ENCODE data around the gene PKM. TPM values are rescaled to one million over a fixed set of nuclear protein-coding genes. Genes with fewer than 3 reads are reported as not detected.

Gene PKM
- total and polyA plus RNA-seq, 9 of the 15 experiments (the other 6 are each of a cell fraction or from before 2014, with no cell fraction given), result 140 to 825 (median 383) TPM

DNA sequence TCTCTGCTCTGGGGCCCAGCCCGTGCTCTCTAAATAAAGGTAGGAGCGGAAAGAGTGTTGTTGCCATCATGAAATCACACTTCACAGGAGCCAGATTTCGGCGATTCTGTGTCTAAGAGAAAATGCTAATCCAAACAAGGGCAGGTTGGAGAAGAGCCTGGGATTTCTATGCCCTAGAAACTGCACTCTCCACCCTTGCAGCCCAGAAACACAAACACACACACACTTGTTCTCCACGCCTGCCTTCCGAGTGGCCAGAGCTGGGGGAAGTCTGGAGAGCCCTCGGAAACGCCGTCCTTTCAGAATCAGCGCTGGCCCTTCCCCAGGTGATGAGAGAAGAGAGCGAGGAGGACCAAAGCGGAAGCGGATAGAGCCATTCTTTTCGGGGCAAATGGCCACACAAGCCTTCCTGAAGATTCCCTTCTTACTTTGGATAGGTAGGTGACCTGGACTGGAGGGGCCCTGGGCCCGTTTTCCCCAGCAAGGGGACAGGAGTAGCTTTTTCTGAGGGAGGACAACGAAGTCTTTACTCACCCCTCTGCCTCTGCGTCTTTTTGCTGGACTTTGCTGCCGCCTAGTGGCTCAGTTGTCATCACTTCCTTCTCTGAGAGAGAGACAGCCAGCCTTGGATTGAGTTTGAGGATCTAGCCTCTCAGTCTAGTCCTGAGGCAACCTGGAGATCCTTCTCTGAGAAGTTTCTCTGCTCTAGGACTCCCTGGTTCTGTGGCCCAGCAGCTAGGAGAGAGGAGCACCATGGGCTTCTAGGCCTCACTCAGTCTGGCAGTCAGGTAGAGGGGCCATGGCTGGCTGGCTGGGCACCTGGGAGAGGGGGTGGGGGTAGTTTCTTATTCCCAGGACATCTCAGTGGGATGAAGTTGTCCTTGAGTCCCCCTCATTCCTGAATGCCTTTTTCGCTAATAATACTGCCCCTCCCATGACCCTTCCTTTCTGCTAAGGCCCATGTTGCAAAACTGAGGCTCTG, 75.1 kb downstream of the PKM start:
- Histone ChIP-seq H3K4me2 (ENCODE audit: insufficient read depth, low read length) (peak overlapping the region; percentile 46; the same call in 1 of the 2 replicates), H3K9ac (ENCODE audit: insufficient read depth in 1 of 2, low read depth in 2 of 2, low read length in 2 of 2) (no peak overlapping the region), H3K36me3 (ENCODE audit: control insufficient read depth, insufficient read depth, low read length) (no peaks in the 10 kb centered on the region), H2AFZ (ENCODE audit: low read depth, low read length) (peak overlapping the region; percentile 59), H3K9me1 (ENCODE audit: control insufficient read depth, insufficient read depth, low read length) (no peaks in the 10 kb centered on the region), H3K79me2 (ENCODE audit: control insufficient read depth, insufficient read depth, low read length) (no peaks in the 10 kb centered on the region), H3K4me1 (replicated peaks in 1 of 2; ENCODE audit: control insufficient read depth in 2 of 2, insufficient read depth in 2 of 2, low read length in 2 of 2) (no peaks in the 10 kb centered on the region; a peak in 1 of 5 replicates), H4K20me1 (replicated peaks; ENCODE audit: control insufficient read depth, insufficient read depth, low read length) (no peaks in the 10 kb centered on the region; the same call in 1 of the 2 replicates), H3K27me3 (ENCODE audit: control insufficient read depth in 2 of 2, insufficient read depth in 2 of 2, low read length in 2 of 2) (peaks cover 10 to 29% of the 10 kb centered on the region in 2 experiments; a peak in 4 of 5 replicates), H3K27ac (ENCODE audit: extremely low read depth, low read depth, low read length) (no peak overlapping the region), H3K9me3 (replicated peaks; ENCODE audit: control insufficient read depth, insufficient read depth, low read depth, low read length) (no peaks in the 10 kb centered on the region), H3K4me3 (no peak overlapping the region)
- ChIA-PET POLR2A (interaction anchor here (0.5 to 0.7 kb wide), 2 partner anchors 32 to 391 kb away, joined by 3 read pairs; no protein-coding TSS in a partner anchor), CTCF (ENCODE audit: low intra/inter-chr PET ratio) (interaction anchor here (0.9 to 2.2 kb wide), 5 partner anchors 353 to 412 kb away, joined by 6 to 17 read pairs (median 14); no protein-coding TSS in a partner anchor)
- WGBS (ENCODE audit: insufficient coverage, low coverage, missing lambda C conversion rate), result 9% methylated on average over 17 of the region's 19 CpGs
- FAIRE-seq (peak; percentile 99), DNase-seq (ENCODE audit: extremely low read depth in 1 of 4, low spot score in 3 of 4) (peak; percentile 69 to 85 (median 71)), ATAC-seq (peak; percentile 98)
- intact Hi-C loops (cut with micrococcal nuclease) (loop anchor here (1.0 to 10.0 kb wide), 6 partner anchors 114 to 711 kb away; no protein-coding TSS in a partner anchor), in situ Hi-C loops (cut with MboI) (loop anchor here (10.0 kb wide), 1 partner anchor 621 kb away; no protein-coding TSS in a partner anchor)
- BruUV-seq (replicated peaks), result no TSS peak
- TF ChIP-seq, protein P1, sequence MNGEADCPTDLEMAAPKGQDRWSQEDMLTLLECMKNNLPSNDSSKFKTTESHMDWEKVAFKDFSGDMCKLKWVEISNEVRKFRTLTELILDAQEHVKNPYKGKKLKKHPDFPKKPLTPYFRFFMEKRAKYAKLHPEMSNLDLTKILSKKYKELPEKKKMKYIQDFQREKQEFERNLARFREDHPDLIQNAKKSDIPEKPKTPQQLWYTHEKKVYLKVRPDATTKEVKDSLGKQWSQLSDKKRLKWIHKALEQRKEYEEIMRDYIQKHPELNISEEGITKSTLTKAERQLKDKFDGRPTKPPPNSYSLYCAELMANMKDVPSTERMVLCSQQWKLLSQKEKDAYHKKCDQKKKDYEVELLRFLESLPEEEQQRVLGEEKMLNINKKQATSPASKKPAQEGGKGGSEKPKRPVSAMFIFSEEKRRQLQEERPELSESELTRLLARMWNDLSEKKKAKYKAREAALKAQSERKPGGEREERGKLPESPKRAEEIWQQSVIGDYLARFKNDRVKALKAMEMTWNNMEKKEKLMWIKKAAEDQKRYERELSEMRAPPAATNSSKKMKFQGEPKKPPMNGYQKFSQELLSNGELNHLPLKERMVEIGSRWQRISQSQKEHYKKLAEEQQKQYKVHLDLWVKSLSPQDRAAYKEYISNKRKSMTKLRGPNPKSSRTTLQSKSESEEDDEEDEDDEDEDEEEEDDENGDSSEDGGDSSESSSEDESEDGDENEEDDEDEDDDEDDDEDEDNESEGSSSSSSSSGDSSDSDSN (IDR thresholded peaks at IDR 0.05; ENCODE audit: borderline replicate concordance in 1 of 2, low read depth in 2 of 2, low read length in 2 of 2), result 0 out of 4 replicates have a peak, but pooled peaks of 1 of the 2 experiments have one; percentile 28
- TF ChIP-seq DDX20 (tag; IDR thresholded peaks at IDR 0.05; ENCODE audit: low read depth) (no peak), CC2D1A (IDR thresholded peaks at IDR 0.05) (peak; percentile 74), ATF1 (CRISPR knock-in tag; IDR thresholded peaks at IDR 0.05) (no peak), ATF1 (tag; IDR thresholded peaks at IDR 0.05) (no peak), SPI1 (IDR thresholded peaks at IDR 0.05; ENCODE audit: borderline replicate concordance, low read depth, low read length) (peak; percentile 74; the same call in 1 of the 2 replicates), ILF3 (IDR thresholded peaks at IDR 0.05; ENCODE audit: borderline replicate concordance) (no peak), RB1 (IDR thresholded peaks at IDR 0.05; ENCODE audit: low read depth) (0 out of 2 replicates have a peak, but pooled peaks have one; percentile 49), CREM (IDR thresholded peaks at IDR 0.05; ENCODE audit: low read depth) (peak; percentile 45)
- TF ChIP-seq, protein P2, sequence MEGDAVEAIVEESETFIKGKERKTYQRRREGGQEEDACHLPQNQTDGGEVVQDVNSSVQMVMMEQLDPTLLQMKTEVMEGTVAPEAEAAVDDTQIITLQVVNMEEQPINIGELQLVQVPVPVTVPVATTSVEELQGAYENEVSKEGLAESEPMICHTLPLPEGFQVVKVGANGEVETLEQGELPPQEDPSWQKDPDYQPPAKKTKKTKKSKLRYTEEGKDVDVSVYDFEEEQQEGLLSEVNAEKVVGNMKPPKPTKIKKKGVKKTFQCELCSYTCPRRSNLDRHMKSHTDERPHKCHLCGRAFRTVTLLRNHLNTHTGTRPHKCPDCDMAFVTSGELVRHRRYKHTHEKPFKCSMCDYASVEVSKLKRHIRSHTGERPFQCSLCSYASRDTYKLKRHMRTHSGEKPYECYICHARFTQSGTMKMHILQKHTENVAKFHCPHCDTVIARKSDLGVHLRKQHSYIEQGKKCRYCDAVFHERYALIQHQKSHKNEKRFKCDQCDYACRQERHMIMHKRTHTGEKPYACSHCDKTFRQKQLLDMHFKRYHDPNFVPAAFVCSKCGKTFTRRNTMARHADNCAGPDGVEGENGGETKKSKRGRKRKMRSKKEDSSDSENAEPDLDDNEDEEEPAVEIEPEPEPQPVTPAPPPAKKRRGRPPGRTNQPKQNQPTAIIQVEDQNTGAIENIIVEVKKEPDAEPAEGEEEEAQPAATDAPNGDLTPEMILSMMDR (IDR thresholded peaks at IDR 0.05 in 2 of 3, conservative IDR thresholded peaks at IDR 0.05 in 1 of 3; ENCODE audit: insufficient read depth in 2 of 3, low read depth in 1 of 3, low read length in 3 of 3), result peak; percentile 85 to 96 (median 93)
